ENCODE data around the gene GOLGA3. TPM values are rescaled to one million over a fixed set of nuclear protein-coding genes. Genes with fewer than 3 reads are reported as not detected.
A peak's percentile ranks its signal among the peaks of the same experiment; 100 is the strongest.

Gene GOLGA3
- total RNA-seq, 1 donor, result 148 TPM

GRCh38 chr12:132774159-132774558 is 54.5 kb downstream of the GOLGA3 start:
- TF ChIP-seq, protein P1, sequence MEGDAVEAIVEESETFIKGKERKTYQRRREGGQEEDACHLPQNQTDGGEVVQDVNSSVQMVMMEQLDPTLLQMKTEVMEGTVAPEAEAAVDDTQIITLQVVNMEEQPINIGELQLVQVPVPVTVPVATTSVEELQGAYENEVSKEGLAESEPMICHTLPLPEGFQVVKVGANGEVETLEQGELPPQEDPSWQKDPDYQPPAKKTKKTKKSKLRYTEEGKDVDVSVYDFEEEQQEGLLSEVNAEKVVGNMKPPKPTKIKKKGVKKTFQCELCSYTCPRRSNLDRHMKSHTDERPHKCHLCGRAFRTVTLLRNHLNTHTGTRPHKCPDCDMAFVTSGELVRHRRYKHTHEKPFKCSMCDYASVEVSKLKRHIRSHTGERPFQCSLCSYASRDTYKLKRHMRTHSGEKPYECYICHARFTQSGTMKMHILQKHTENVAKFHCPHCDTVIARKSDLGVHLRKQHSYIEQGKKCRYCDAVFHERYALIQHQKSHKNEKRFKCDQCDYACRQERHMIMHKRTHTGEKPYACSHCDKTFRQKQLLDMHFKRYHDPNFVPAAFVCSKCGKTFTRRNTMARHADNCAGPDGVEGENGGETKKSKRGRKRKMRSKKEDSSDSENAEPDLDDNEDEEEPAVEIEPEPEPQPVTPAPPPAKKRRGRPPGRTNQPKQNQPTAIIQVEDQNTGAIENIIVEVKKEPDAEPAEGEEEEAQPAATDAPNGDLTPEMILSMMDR (IDR thresholded peaks at IDR 0.05; ENCODE audit: insufficient read depth, low read depth, low read length), result no peak
- no peak for DNase-seq (ENCODE audit: low read depth)
- H3K4me3 ChIP-seq (ENCODE audit: low read depth, low read length), result no peak overlapping the region

- no peak for DNase-seq (ENCODE audit: low read depth)
These were observed 55.4 kb downstream of the GOLGA3 start for GRCh38 chr12:132773077-132773955.

DNA sequence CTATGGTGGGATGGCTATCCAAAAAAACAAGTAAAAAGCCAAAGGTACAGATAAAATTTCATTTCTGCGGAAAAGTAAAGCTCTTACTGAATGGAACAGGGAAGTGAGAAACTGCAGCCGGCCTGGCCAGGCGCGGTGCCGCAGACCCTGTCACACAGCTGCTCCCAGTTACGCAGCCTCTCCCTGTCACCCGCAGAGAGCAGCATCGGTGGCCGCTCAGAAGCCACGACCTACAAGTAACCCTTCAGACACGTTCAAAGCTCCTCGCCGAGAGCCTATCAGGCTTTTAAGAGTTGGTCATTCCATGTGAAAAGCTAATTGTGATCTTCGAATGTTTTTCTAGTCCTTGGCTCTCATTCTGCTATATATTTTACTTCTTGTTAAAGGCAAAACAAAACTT is 56.1 kb downstream of the GOLGA3 start:
- TF ChIP-seq, protein P1 (IDR thresholded peaks at IDR 0.05; ENCODE audit: insufficient read depth, low read depth, low read length), result no peak
- no peak for DNase-seq (ENCODE audit: low read depth)
- no peak overlapping the region for H3K4me3 ChIP-seq (ENCODE audit: low read depth, low read length)

More at GRCh38 chr12:132773077-132773955, 55.4 kb downstream of the GOLGA3 start:
- TF ChIP-seq, protein P1 (IDR thresholded peaks at IDR 0.05; ENCODE audit: insufficient read depth, low read depth, low read length), result no peak
- no peak overlapping the region for H3K4me3 ChIP-seq (ENCODE audit: low read depth, low read length)

DNA sequence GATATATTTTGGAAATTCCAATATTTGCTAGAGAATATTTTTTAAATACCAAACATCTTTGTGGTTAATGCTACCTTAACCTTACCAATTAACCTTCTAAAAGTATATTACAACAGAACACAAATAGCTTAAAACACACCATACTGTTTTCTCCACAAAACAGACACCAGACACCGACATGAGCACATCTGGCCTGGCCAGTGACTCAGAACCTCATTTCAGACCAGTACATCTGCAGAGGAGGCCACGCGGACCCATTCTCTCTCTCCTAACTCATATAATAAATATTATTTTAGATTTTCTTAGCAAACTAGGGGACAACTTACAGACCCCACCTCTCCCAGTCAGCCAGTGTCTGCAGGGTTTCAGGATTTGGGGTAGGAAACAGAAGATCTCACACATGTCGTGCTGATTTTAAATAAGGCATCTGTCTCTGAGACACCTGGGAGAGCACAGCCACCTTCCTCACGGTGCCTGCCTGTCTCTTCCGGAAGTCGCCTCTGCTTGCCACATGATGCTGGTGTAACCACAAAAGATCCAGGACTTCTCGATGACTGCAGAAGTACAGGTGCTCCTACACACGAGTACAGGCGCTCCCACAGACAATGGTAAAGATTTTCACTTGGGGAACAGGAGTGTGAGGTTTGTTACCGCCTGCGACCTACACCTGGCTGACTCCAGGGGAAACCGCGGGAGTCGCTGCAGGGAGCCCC is 57.4 kb downstream of the GOLGA3 start:
- DNase-seq (ENCODE audit: low read depth), result peak; percentile 84
- TF ChIP-seq, protein P1 (IDR thresholded peaks at IDR 0.05; ENCODE audit: insufficient read depth, low read depth, low read length), result no peak
- no peak overlapping the region for H3K4me3 ChIP-seq (ENCODE audit: low read depth, low read length)

DNA sequence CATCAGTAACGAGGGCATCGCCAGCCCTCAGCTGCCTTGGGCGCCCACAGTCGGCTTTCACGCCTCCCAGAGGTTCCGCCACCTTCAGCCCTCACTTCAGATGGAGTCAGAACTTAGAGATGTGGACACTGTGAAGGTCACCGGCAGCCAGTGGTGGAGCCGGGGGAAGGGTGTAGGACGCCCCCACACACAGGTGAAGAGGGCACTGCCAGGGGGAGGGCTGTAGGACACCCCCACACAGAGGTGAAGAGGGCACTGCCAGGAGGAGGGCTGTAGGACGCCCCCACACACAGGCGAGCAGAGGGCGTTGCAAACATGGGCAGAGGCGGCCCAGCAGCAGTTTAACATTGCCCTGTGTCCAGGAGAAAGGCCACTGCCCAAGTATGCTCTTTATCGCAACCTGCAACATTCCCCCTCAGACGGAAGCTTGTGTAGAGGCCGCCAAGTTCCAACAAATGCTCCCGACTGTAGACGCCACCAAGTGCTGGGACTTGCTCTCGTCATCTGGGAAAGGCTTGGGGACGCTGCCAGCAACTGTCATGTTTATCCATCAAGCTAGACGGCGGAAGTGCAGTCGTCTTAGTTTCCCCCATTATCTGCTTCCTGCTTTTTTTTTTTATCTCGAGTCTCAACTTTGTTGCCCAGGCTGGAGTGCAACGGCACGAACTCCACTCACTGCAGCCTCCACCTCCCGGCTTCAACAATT is 62.1 kb downstream of the GOLGA3 start:
- no peak for DNase-seq (ENCODE audit: low read depth)
- no peak overlapping the region for H3K4me3 ChIP-seq (ENCODE audit: low read depth, low read length)
- TF ChIP-seq, protein P1 (IDR thresholded peaks at IDR 0.05; ENCODE audit: insufficient read depth, low read depth, low read length), result no peak

GRCh38 chr12:132765361-132765760 is 63.3 kb downstream of the GOLGA3 start:
- no peak overlapping the region for H3K4me3 ChIP-seq (ENCODE audit: low read depth, low read length)
- no peak for DNase-seq (ENCODE audit: low read depth)
- TF ChIP-seq, protein P1 (IDR thresholded peaks at IDR 0.05; ENCODE audit: insufficient read depth, low read depth, low read length), result no peak

Data from fibroblast of villous mesenchyme (primary cell).